Inferior parietal cortex (tissue), 1 donor: ENCODE data around the gene CFAP97D2.

ENCODE experiments used
- DNase-seq: peaks from one replicate; pipeline ENCODE4 v3.0.0-alpha.2; 2016; ENCODE audit errors: extremely low spot score

Gene CFAP97D2

DNA sequence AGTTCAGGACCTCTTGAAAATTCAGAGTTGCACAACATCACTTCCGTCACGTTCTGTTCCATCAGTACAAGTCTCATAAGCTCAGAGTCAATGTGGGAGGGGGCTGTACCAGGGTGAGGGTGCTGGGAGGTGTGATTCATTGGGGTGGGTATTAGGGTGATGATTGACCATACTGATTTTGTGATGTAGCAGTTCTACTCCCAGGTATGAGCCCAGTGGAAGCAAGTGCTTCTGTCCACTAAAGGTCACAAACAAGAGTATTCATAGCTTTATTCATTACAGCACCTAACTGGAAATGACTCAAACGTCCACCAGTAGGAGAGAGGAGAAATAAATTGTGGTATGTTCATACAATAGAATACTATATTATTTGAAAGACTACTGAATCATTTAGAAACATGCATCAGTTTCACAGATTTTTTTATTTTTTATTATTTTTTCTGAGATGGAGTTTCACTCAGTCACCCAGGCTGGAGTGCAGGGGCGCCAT is 90.3 kb downstream of the CFAP97D2 start:
- DNase-seq = no peak
